ENCODE results near the gene PTX4. TPM values are rescaled to one million over a fixed set of nuclear protein-coding genes. Genes with fewer than 3 reads are reported as not detected.

PTX4 gene
- total RNA-seq, 1 experiment from 2014 or later: not detected

GRCh38 chr16:1505073-1505844, 16.5 kb upstream of the PTX4 start:
- H3K36me3 ChIP-seq (ENCODE audit: control insufficient read depth, insufficient read depth, low read length): peaks cover 3% of the 10 kb centered on the region
- H3K27me3 Mint-ChIP-seq (ENCODE audit: insufficient read depth, unreplicated experiment): no peaks in the 10 kb centered on the region
- CTCF ChIA-PET: no interaction called here

GRCh38 chr16:1503110-1503955, 14.6 kb upstream of the PTX4 start:
- ChIA-PET POLR2A (no interaction called here), CTCF (no interaction called here)
- DNase-seq: no peak
- Mint-ChIP-seq H3K36me3 (ENCODE audit: insufficient read depth, unreplicated experiment) (peaks cover 41% of the 10 kb centered on the region), H3K4me1 (ENCODE audit: low read depth, unreplicated experiment) (no peaks in the 10 kb centered on the region), H3K4me3 (ENCODE audit: unreplicated experiment) (no peak overlapping the region), H3K27ac (ENCODE audit: unreplicated experiment) (no peak overlapping the region), H3K27me3 (ENCODE audit: insufficient read depth, unreplicated experiment) (no peaks in the 10 kb centered on the region), H3K9me3 (ENCODE audit: unreplicated experiment) (no peaks in the 10 kb centered on the region)
- Histone ChIP-seq H3K9me3 (no peaks in the 10 kb centered on the region), H3K36me3 (ENCODE audit: control insufficient read depth, insufficient read depth, low read length) (peaks cover 3% of the 10 kb centered on the region), H3K4me1 (no peaks in the 10 kb centered on the region), H3K27me3 (replicated peaks; ENCODE audit: control insufficient read depth, insufficient read depth, low read length) (no peaks in the 10 kb centered on the region), H3K4me3 (ENCODE audit: low read depth, low read length) (no peak overlapping the region)
- TF ChIP-seq, protein P1, sequence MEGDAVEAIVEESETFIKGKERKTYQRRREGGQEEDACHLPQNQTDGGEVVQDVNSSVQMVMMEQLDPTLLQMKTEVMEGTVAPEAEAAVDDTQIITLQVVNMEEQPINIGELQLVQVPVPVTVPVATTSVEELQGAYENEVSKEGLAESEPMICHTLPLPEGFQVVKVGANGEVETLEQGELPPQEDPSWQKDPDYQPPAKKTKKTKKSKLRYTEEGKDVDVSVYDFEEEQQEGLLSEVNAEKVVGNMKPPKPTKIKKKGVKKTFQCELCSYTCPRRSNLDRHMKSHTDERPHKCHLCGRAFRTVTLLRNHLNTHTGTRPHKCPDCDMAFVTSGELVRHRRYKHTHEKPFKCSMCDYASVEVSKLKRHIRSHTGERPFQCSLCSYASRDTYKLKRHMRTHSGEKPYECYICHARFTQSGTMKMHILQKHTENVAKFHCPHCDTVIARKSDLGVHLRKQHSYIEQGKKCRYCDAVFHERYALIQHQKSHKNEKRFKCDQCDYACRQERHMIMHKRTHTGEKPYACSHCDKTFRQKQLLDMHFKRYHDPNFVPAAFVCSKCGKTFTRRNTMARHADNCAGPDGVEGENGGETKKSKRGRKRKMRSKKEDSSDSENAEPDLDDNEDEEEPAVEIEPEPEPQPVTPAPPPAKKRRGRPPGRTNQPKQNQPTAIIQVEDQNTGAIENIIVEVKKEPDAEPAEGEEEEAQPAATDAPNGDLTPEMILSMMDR (IDR thresholded peaks at IDR 0.05; ENCODE audit: insufficient read depth in 1 of 2, low read depth in 1 of 2, low read length in 1 of 2, severe bottlenecking in 1 of 2, unreplicated experiment in 1 of 2): no peak
- no TSS peak for BruUV-seq (replicated peaks)
- intact Hi-C loops (cut with micrococcal nuclease; ENCODE audit: unreplicated experiment): no loop called here

More at GRCh38 chr16:1505073-1505844, 16.5 kb upstream of the PTX4 start:
- Histone ChIP-seq H3K9me3 (no peaks in the 10 kb centered on the region), H3K27me3 (replicated peaks; ENCODE audit: control insufficient read depth, insufficient read depth, low read length) (no peaks in the 10 kb centered on the region), H3K4me3 (ENCODE audit: low read depth, low read length) (no peak overlapping the region), H3K4me1 (no peaks in the 10 kb centered on the region)
- POLR2A ChIA-PET: no interaction called here
- H3K4me3 Mint-ChIP-seq (ENCODE audit: unreplicated experiment): no peak overlapping the region
- TF ChIP-seq, protein P1 (IDR thresholded peaks at IDR 0.05; ENCODE audit: insufficient read depth in 1 of 2, low read depth in 1 of 2, low read length in 1 of 2, severe bottlenecking in 1 of 2, unreplicated experiment in 1 of 2): no peak
- no peak for DNase-seq
- H3K4me1 Mint-ChIP-seq (ENCODE audit: low read depth, unreplicated experiment): no peaks in the 10 kb centered on the region
- no TSS peak for BruUV-seq (replicated peaks)
- intact Hi-C loops (cut with micrococcal nuclease; ENCODE audit: unreplicated experiment): no loop called here
- H3K27ac Mint-ChIP-seq (ENCODE audit: unreplicated experiment): no peak overlapping the region
- H3K36me3 Mint-ChIP-seq (ENCODE audit: insufficient read depth, unreplicated experiment): peaks cover 38% of the 10 kb centered on the region
- H3K9me3 Mint-ChIP-seq (ENCODE audit: unreplicated experiment): no peaks in the 10 kb centered on the region

GRCh38 chr16:1502092-1503004, 13.6 kb upstream of the PTX4 start:
- no TSS peak for BruUV-seq (replicated peaks)
- POLR2A ChIA-PET: no interaction called here
- H3K4me3 ChIP-seq (ENCODE audit: low read depth, low read length): no peak overlapping the region

More at GRCh38 chr16:1502092-1503004, 13.6 kb upstream of the PTX4 start:
- TF ChIP-seq, protein P1 (IDR thresholded peaks at IDR 0.05; ENCODE audit: insufficient read depth in 1 of 2, low read depth in 1 of 2, low read length in 1 of 2, severe bottlenecking in 1 of 2, unreplicated experiment in 1 of 2): no peak
- CTCF ChIA-PET: no interaction called here
- Histone ChIP-seq H3K4me1 (no peaks in the 10 kb centered on the region), H3K9me3 (no peaks in the 10 kb centered on the region), H3K36me3 (ENCODE audit: control insufficient read depth, insufficient read depth, low read length) (peaks cover 3% of the 10 kb centered on the region), H3K27me3 (replicated peaks; ENCODE audit: control insufficient read depth, insufficient read depth, low read length) (no peaks in the 10 kb centered on the region)
- Mint-ChIP-seq H3K27ac (ENCODE audit: unreplicated experiment) (no peak overlapping the region), H3K27me3 (ENCODE audit: insufficient read depth, unreplicated experiment) (no peaks in the 10 kb centered on the region), H3K36me3 (ENCODE audit: insufficient read depth, unreplicated experiment) (peaks cover 40% of the 10 kb centered on the region), H3K9me3 (ENCODE audit: unreplicated experiment) (no peaks in the 10 kb centered on the region), H3K4me1 (ENCODE audit: low read depth, unreplicated experiment) (no peaks in the 10 kb centered on the region), H3K4me3 (ENCODE audit: unreplicated experiment) (no peak overlapping the region)
- DNase-seq: no peak
- intact Hi-C loops (cut with micrococcal nuclease; ENCODE audit: unreplicated experiment): no loop called here
